ENCODE results near the gene CTDSPL. TPM values are rescaled to one million over a fixed set of nuclear protein-coding genes. Genes with fewer than 3 reads are reported as not detected.

Gene CTDSPL
- total and polyA plus RNA-seq, 2 donors from 2014 or later = 55.9 to 78.3 TPM

GRCh38 chr3:37981348-37981664 is 119.6 kb downstream of the CTDSPL start:
- Histone ChIP-seq H3K9me3 (ENCODE audit: control insufficient read depth in 2 of 3, insufficient read depth in 1 of 3, low read length in 3 of 3) (no peaks in the 10 kb centered on the region), H3K4me3 (ENCODE audit: low read length in 3 of 3) (no peak overlapping the region), H3K27ac (ENCODE audit: low read depth in 2 of 2, low read length in 2 of 2) (no peak overlapping the region), H3K27me3 (ENCODE audit: control insufficient read depth, insufficient read depth, low read length) (no peaks in the 10 kb centered on the region), H3K4me1 (ENCODE audit: control insufficient read depth in 2 of 3, insufficient read depth in 2 of 3, low read depth in 1 of 3, low read length in 3 of 3) (no peaks in the 10 kb centered on the region), H3K9ac (ENCODE audit: low read length in 3 of 3) (no peak overlapping the region), H3K36me3 (ENCODE audit: control insufficient read depth in 2 of 3, insufficient read depth in 3 of 3, low read length in 3 of 3) (peaks cover 3 to 33% (median 16%) of the 10 kb centered on the region in 3 donors)
- no peak for TF ChIP-seq CTCF (IDR thresholded peaks at IDR 0.05; ENCODE audit: borderline replicate concordance, extremely low read depth, insufficient read depth)
- no peak for FAIRE-seq
- no peak for DNase-seq
- intact Hi-C loops (cut with DNase I) = no loop called here

GRCh38 chr3:37982331-37982730 is 120.7 kb downstream of the CTDSPL start:
- Histone ChIP-seq H3K27ac (ENCODE audit: low read depth in 2 of 2, low read length in 2 of 2) (no peak overlapping the region), H3K27me3 (ENCODE audit: control insufficient read depth, insufficient read depth, low read length) (no peaks in the 10 kb centered on the region), H3K9me3 (ENCODE audit: control insufficient read depth in 2 of 3, insufficient read depth in 1 of 3, low read length in 3 of 3) (no peaks in the 10 kb centered on the region), H3K9ac (ENCODE audit: low read length in 3 of 3) (no peak overlapping the region), H3K4me3 (ENCODE audit: low read length in 3 of 3) (no peak overlapping the region), H3K36me3 (ENCODE audit: control insufficient read depth in 2 of 3, insufficient read depth in 3 of 3, low read length in 3 of 3) (peaks cover 3 to 23% (median 15%) of the 10 kb centered on the region in 3 donors), H3K4me1 (ENCODE audit: control insufficient read depth in 2 of 3, insufficient read depth in 2 of 3, low read depth in 1 of 3, low read length in 3 of 3) (no peaks in the 10 kb centered on the region)
- DNase-seq (no peak), FAIRE-seq (no peak)
- intact Hi-C loops (cut with DNase I) = no loop called here
- TF ChIP-seq CTCF (IDR thresholded peaks at IDR 0.05; ENCODE audit: borderline replicate concordance, extremely low read depth, insufficient read depth) = no peak

- no peak for FAIRE-seq
- Histone ChIP-seq H3K9ac (ENCODE audit: low read length in 3 of 3) (no peak overlapping the region), H3K27ac (ENCODE audit: low read depth in 2 of 2, low read length in 2 of 2) (no peak overlapping the region), H3K4me3 (ENCODE audit: low read length in 3 of 3) (no peak overlapping the region), H3K4me1 (ENCODE audit: control insufficient read depth in 2 of 3, insufficient read depth in 2 of 3, low read depth in 1 of 3, low read length in 3 of 3) (no peaks in the 10 kb centered on the region), H3K36me3 (ENCODE audit: control insufficient read depth in 2 of 3, insufficient read depth in 3 of 3, low read length in 3 of 3) (peaks cover 3 to 22% (median 15%) of the 10 kb centered on the region in 3 donors), H3K27me3 (ENCODE audit: control insufficient read depth, insufficient read depth, low read length) (no peaks in the 10 kb centered on the region), H3K9me3 (ENCODE audit: control insufficient read depth in 2 of 3, insufficient read depth in 1 of 3, low read length in 3 of 3) (no peaks in the 10 kb centered on the region)
- intact Hi-C loops (cut with DNase I) = no loop called here
- peak in 1 of 5 donors; percentile 20 for DNase-seq
- TF ChIP-seq CTCF (IDR thresholded peaks at IDR 0.05; ENCODE audit: borderline replicate concordance, extremely low read depth, insufficient read depth) = no peak
Observed at GRCh38 chr3:37984051-37984450, 122.4 kb downstream of the CTDSPL start.

- no peak for TF ChIP-seq CTCF (IDR thresholded peaks at IDR 0.05; ENCODE audit: borderline replicate concordance, extremely low read depth, insufficient read depth)
- Histone ChIP-seq H3K9me3 (ENCODE audit: control insufficient read depth in 2 of 3, insufficient read depth in 1 of 3, low read length in 3 of 3) (no peaks in the 10 kb centered on the region), H3K36me3 (ENCODE audit: control insufficient read depth in 2 of 3, insufficient read depth in 3 of 3, low read length in 3 of 3) (peaks cover 3 to 22% (median 15%) of the 10 kb centered on the region in 3 donors), H3K27me3 (ENCODE audit: control insufficient read depth, insufficient read depth, low read length) (no peaks in the 10 kb centered on the region), H3K4me3 (ENCODE audit: low read length in 3 of 3) (no peak overlapping the region), H3K4me1 (ENCODE audit: control insufficient read depth in 2 of 3, insufficient read depth in 2 of 3, low read depth in 1 of 3, low read length in 3 of 3) (no peaks in the 10 kb centered on the region), H3K27ac (ENCODE audit: low read depth in 2 of 2, low read length in 2 of 2) (no peak overlapping the region), H3K9ac (ENCODE audit: low read length in 3 of 3) (no peak overlapping the region)
- FAIRE-seq (no peak), DNase-seq (peak in 1 of 5 donors; percentile 13)
- intact Hi-C loops (cut with DNase I) = no loop called here
Observed at GRCh38 chr3:37984596-37984995, 122.9 kb downstream of the CTDSPL start.

Measured in kidney (tissue), 14 donors.